ENCODE measurements around the gene BLOC1S4. TPM values are rescaled to one million over a fixed set of nuclear protein-coding genes. Genes with fewer than 3 reads are reported as not detected.
"Not testable (repeated sequence)": the region's sequence is repeated elsewhere in the genome, so short reads cannot be mapped to it uniquely, and the experiment has no call there.

The BLOC1S4 gene
- total RNA-seq, 2 experiments from 2014 or later, result 19.4 to 21.0 TPM

DNA sequence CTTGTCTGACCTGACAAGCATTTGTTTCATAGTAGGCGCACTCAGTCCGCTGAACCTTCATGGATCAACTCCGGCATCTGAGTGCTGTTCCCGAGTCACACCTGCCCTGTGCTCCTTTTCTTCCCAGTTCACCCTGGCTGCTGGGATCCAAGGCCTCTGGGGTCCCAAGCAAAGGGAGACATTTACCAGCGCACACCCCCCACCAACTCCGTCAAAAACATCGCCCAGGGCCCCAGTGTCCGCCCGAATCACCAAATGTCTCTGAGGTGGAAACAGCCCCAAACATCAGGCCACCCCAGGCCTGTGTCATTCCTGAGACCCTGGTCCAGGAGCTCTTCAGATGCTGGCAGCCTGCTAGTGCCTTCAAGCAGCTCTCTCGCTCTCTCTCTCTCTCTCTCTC lies 5.1 kb downstream of the BLOC1S4 start:
- Mint-ChIP-seq H3K4me1 (peaks cover 17% of the 10 kb centered on the region), H3K4me3 (no peak overlapping the region), H3K36me3 (peaks cover 4% of the 10 kb centered on the region), H3K27ac (no peak overlapping the region), H3K9me3 (no peaks in the 10 kb centered on the region), H3K27me3 (no peaks in the 10 kb centered on the region)
- no peak for DNase-seq

DNA sequence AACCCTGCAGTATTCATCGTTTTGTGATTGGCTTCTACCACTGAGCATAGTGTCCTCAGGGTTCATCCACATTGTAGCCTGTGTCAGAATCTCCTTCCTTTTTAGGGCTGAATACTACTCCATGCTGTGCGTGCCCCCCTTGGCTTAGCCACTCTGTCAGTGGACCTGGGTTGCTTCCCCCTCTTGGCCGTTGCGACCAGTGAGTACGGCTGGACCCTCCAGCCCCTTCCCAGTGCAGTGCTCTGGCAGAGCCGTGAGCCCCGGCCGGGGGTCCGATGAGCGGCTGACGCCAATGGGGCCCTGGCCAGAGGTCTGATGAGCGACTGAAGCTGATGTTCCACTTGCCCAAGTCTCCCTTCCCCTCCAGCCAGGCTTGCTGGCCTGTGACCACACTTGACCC lies 6.9 kb downstream of the BLOC1S4 start:
- no peak for DNase-seq
- no peaks in the 10 kb centered on the region for H3K27me3 Mint-ChIP-seq
- H3K9me3 Mint-ChIP-seq, result no peaks in the 10 kb centered on the region
- no peak overlapping the region for H3K4me3 Mint-ChIP-seq
- peaks cover 16% of the 10 kb centered on the region for H3K4me1 Mint-ChIP-seq
- H3K36me3 Mint-ChIP-seq, result peaks cover 4% of the 10 kb centered on the region
- H3K27ac Mint-ChIP-seq, result no peak overlapping the region

DNA sequence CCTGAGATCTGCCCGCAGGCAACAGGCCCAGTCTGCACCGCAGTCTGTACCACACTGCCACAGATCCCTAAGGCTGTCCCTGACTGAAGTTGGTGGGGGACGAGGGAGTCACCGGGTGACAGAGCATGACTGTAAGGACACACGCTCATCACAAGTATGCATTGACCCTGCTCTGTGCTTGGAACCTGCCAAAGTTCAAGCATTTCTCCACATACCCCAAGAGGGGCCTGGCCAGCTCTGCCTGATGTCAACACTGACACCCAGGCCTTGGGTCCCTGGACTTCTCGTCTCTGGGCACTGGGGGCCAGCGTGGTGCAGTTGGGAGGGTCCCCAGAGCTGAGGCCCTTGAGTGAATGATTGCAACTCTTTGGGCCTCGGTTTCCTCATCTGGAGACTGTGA lies 7.9 kb downstream of the BLOC1S4 start:
- Mint-ChIP-seq H3K36me3 (no peaks in the 10 kb centered on the region), H3K4me1 (peaks cover 12% of the 10 kb centered on the region), H3K4me3 (no peak overlapping the region), H3K9me3 (no peaks in the 10 kb centered on the region), H3K27ac (no peak overlapping the region), H3K27me3 (no peaks in the 10 kb centered on the region)
- DNase-seq, result no peak

DNA sequence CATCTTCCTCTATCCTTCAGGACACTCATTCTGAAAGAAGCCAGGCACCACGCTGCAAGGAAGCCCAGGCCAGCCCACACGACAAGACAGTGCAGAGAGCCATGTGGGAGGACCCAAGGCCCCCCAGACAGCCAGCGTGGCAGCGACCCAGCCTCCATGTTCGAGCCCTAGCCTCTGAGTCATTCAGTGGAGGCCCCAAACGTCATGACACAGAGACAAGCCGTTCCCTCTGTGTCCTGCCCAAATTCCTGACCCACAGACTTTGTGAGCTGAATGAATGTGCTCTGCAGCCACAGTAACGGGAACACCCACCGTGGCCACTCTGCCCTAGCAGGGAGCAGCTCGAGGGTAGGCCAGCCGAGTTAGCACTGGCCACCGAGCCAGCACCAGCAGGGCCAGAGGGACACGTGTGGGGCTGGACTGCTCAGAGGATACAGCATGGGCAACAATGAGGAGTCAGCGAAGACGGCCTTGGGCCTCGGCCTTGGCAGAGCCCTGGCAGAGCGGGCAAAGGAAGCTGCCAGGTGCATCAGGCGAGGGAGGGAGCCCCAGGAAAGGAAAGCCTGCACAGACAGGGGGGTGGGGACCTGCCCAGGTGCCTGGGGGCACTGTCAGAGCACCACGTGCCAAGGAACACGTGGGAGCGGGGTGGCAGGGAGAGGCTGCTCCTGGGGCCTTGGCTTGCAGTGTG lies 8.6 kb downstream of the BLOC1S4 start:
- Mint-ChIP-seq H3K36me3 (no peaks in the 10 kb centered on the region), H3K9me3 (no peaks in the 10 kb centered on the region), H3K4me1 (peaks cover 11% of the 10 kb centered on the region), H3K4me3 (no peak overlapping the region), H3K27me3 (no peaks in the 10 kb centered on the region), H3K27ac (no peak overlapping the region)
- no peak for DNase-seq

DNA sequence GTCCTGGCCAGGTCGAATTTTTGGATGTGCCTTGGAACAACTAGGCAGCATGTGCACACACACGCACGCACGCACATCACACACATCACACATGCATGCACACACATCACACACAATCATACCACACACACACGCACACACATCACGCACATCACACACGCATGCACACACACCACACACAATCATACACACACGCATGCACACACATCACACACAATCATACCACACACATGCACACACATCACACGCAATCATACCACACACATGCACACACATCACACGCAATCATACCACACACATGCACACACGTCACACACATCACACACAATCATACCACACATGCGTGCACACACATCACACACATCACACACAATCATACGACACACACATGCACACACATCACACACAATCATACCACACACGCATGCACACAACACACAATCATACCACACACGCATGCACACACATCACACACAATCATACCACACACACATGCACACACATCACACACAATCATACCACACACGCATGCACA lies 9.5 kb downstream of the BLOC1S4 start:
- not testable (repeated sequence) for H3K27me3 Mint-ChIP-seq, H3K4me3 Mint-ChIP-seq, DNase-seq, H3K4me1 Mint-ChIP-seq, H3K9me3 Mint-ChIP-seq, H3K27ac Mint-ChIP-seq, H3K36me3 Mint-ChIP-seq

DNA sequence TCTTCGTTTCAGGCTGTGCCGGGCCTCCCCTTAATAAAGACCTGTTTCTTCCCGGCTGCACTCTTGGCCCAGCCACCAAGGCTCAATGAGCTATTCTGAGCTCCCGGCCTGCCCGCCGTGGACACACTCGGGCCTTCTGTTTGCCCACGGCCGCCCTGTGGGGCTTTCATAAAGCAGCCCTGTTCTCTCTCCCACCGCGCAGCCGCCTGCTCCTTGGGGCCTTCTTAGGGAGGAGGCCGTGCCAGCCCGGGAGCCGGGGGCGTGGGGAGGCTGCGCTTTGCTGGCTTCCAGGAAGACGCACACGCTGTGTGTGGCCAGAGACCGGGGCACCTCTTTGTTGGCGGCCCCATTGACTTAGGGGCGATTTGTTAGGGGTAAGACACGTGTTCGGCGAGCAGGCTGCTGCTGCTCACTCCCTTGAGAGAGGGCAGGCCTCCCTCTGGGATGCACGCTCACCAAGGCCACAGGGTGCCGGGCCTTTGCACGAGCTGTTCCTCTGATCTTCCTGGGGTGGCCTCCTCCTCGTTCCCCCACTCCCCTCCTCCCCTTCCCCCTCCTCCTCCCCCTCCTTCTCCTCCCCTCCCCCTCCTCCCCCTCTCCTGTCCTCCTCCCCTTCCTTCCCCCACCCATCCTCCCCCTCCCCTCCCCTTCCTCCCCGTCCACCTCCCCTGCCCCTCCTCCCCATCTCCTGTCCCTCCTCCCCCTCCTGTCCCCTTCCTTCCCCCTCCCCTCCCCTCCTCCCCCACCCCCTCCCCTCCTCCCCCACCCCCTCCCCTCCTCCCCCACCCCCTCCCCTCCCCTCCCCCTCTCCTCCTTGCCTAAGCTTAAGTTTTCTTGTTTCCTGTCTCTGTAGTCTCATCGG lies 11.3 kb downstream of the BLOC1S4 start:
- Mint-ChIP-seq H3K27me3 (no peaks in the 10 kb centered on the region), H3K9me3 (no peaks in the 10 kb centered on the region), H3K27ac (no peak overlapping the region), H3K4me3 (no peak overlapping the region), H3K36me3 (no peaks in the 10 kb centered on the region), H3K4me1 (peaks cover 5% of the 10 kb centered on the region)
- no peak for DNase-seq

DNA sequence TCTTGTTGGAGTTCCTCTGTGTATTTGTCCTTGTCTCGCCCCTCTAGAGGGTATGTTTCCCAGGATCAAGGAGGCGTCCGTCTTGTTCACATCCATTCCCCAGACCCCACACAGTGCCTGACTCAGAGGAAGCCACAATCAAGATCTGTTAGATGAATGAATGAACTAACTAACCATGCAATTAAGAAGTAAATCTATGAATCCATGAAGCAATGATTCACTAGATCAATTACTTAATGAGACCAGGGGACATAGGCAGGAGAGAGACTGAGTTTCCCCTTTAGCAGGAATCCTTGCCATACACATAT lies 11.9 kb downstream of the BLOC1S4 start:
- Mint-ChIP-seq H3K36me3 (no peaks in the 10 kb centered on the region), H3K27me3 (no peaks in the 10 kb centered on the region), H3K4me3 (no peak overlapping the region), H3K27ac (no peak overlapping the region), H3K4me1 (peaks cover 5% of the 10 kb centered on the region), H3K9me3 (no peaks in the 10 kb centered on the region)
- no peak for DNase-seq

DNA sequence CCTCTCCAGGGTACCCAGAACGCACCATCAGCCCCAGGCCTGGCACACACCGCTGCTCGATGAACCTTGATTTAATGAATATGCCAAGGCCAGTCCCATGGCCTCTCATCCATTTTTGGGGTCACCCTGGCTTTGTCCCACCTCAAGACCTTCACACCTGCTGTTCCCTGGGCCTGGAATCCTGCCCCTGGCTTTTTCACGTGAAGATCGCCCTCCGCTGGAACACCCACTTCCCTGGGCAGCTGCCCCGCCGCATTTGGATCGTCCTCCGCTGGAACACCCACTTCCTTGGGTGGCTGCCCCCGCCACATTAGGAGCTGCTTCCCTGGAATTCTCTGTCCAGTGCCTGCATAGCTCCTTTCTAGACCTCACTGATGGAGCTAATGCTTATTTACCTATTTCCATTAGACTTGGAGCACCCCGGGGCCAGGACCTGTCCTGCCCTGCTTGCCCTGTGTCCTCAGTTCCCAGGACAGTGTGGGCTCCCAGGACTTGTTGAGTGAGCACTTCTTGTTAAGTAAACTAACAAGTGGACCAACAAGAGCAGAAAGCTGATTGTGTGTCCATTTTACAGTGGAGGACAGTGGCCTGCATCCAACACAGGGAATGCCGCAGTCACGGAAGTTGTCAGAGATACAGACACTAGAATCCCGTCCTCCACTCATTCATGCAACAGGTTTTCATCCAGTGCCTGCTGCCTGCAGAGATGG lies 12.5 kb downstream of the BLOC1S4 start:
- DNase-seq, result no peak
- no peak overlapping the region for H3K27ac Mint-ChIP-seq
- peaks cover 5% of the 10 kb centered on the region for H3K4me1 Mint-ChIP-seq
- H3K4me3 Mint-ChIP-seq, result no peak overlapping the region
- H3K27me3 Mint-ChIP-seq, result no peaks in the 10 kb centered on the region
- H3K9me3 Mint-ChIP-seq, result no peaks in the 10 kb centered on the region
- H3K36me3 Mint-ChIP-seq, result no peaks in the 10 kb centered on the region

DNA sequence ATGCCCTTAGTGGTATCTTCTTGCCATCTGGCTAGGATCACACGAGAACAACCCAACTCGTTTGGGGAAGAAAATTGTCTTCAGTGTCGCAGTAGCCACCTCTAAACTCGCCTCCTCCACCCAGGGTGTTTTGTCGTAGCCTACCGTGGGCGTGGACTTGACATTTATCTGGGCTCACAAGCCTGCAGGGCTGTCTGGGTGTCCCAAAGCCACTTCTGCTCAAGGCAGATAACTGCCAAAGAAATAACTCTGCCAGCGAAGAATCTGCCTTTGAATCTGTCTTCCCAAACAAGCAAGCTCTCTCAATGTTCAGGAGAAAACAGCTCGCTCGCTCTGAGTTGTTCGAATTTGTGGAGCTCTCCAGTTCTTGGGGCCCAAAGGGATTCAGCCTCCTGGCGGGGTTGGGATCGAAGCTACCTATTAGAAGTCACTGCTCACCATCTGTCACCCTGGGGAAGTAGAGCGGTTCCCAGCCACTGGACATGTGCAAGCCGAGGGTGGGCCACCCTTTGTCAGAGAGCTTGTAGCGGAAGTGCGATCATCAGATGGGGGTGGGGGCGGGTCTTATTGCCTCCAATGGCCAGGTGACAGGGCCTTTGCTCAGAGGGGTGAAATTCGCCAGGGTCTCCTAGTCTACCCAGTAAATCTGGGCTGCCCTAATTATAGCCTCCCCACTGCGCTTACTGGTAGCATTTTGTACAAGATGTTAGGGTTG lies 14.8 kb downstream of the BLOC1S4 start:
- DNase-seq, result no peak
- Mint-ChIP-seq H3K27me3 (no peaks in the 10 kb centered on the region), H3K4me1 (peaks cover 5% of the 10 kb centered on the region), H3K9me3 (no peaks in the 10 kb centered on the region), H3K27ac (no peak overlapping the region), H3K4me3 (no peak overlapping the region), H3K36me3 (no peaks in the 10 kb centered on the region)

DNA sequence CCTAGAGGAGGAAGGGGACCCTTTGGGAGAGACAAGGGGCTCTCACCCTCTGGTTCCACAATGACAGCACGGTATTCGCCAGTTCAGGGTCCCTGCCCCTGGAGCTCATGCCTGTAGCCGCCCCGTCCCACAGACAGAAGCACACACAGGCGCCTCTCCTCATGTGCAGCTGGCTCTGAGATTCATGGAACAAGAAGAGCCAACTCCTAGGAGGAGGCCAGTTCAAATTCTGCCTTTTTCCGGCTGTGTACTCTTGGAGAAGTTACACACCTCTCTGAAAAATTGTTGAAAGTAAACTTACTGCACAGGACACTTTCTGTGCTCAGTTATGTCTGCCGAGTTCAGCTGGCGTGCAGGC lies 15.3 kb downstream of the BLOC1S4 start:
- H3K9me3 Mint-ChIP-seq, result no peaks in the 10 kb centered on the region
- H3K4me3 Mint-ChIP-seq, result no peak overlapping the region
- H3K27ac Mint-ChIP-seq, result no peak overlapping the region
- no peaks in the 10 kb centered on the region for H3K36me3 Mint-ChIP-seq
- no peak for DNase-seq
- peaks cover 5% of the 10 kb centered on the region for H3K4me1 Mint-ChIP-seq
- no peaks in the 10 kb centered on the region for H3K27me3 Mint-ChIP-seq

DNA sequence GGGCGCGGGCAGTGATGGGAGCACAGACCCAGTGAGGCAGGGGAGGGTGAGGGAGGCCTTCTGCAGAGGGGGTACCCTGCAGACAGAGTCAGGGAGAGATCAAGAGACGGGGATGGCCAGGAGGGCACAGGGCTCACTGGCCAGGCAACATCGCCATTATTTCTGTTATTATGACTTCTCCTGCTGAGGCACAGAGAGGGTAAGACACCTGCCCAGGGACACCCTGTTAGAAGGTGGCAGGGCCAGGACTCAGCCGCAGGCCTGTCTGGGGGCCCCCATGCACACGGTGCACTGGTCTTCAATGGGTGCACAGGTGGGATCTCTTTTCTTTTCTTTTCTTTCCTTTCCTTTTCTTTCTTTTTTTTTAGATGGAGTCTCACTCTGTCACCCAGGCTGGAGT lies 15.8 kb downstream of the BLOC1S4 start:
- no peak overlapping the region for H3K4me3 Mint-ChIP-seq
- peaks cover 5% of the 10 kb centered on the region for H3K4me1 Mint-ChIP-seq
- no peaks in the 10 kb centered on the region for H3K36me3 Mint-ChIP-seq
- no peak overlapping the region for H3K27ac Mint-ChIP-seq
- no peaks in the 10 kb centered on the region for H3K27me3 Mint-ChIP-seq
- H3K9me3 Mint-ChIP-seq, result no peaks in the 10 kb centered on the region
- DNase-seq, result no peak

DNA sequence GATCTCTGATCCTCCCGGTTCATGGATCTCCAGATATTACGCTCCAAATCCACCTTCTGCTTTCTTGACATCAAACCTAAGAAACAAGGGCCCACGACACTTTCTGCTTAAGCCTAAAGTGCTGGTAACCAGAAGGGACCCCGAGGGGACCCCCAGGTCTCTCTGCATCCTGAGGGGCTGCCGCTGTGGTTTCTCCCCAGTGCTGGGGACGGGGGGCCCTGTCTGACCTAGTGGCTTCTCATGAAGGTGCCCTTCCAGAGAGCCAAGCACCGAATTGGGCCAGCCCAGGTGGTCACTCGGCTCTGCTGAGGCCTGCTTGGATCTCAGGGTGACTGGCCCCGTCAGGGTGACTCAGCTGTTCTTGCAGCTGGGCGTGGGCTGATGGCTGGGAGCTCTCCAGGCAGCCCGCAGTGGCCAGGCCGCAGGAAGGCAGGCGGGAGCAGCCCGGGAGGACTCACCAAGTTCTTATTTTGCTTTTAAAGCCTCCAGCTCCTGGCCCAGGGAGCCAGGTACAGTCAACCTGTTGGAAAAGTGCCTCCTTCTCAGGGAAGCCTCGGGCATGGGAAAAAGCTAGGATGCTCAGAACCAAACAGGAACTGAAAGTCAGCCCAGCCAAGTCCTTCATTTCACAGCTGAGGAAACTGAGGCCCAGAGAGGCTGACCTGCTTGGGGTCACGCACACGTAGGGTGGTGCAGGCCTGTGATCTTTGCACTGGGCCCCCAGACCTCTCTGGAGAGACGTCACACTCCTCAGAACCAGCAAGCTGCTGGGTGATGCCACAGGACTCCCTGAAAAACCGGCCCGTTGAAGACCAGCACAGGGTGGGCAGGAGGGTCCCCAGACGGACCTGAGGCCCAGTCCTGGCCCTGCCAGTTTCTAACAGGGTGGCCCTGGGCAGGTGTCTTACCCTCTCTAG lies 16.7 kb downstream of the BLOC1S4 start:
- H3K4me1 Mint-ChIP-seq, result peaks cover 5% of the 10 kb centered on the region
- no peak overlapping the region for H3K27ac Mint-ChIP-seq
- H3K36me3 Mint-ChIP-seq, result no peaks in the 10 kb centered on the region
- no peaks in the 10 kb centered on the region for H3K9me3 Mint-ChIP-seq
- H3K27me3 Mint-ChIP-seq, result no peaks in the 10 kb centered on the region
- no peak overlapping the region for H3K4me3 Mint-ChIP-seq
- DNase-seq, result no peak

DNA sequence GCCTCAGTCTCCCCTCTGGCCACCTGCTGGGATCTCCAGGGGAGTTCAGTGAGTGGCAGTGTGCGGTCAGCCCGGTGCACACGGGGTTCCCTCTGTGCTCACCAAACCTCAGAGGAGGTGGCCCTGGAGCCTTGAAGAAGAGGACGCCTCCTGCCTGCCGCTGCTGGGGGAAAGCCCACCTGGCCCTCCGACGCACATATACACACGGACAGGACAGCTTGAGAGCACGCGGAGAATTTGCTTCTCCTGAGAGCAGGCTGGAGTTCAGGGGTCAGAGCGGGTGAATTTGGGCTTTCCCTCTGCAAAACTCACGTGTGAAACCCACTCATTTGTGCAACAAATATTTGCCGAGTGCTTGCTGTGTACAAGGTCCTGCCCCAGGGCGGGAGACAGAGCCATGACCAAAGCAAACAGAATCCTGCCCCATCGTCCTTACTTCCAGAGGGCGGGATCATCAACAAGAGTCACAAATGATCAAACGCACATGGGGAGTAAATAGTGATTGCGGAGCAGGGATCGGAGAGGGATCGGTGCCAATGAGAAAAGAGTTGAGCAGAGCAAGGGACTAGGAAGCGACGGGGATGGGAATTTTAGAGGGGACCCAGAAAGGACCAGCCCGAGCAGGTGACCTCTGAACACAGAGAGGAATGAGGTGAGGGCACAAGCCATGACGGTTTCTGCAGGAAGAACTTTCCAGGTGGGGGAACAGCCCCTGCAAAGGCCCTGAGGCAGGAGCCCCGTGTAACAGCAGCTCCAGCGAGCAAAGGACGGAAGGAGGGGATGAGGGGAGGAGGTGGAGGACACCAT lies 17.6 kb downstream of the BLOC1S4 start:
- no peaks in the 10 kb centered on the region for H3K4me1 Mint-ChIP-seq
- no peaks in the 10 kb centered on the region for H3K9me3 Mint-ChIP-seq
- H3K36me3 Mint-ChIP-seq, result no peaks in the 10 kb centered on the region
- H3K4me3 Mint-ChIP-seq, result no peak overlapping the region
- no peak for DNase-seq
- H3K27me3 Mint-ChIP-seq, result no peaks in the 10 kb centered on the region
- no peak overlapping the region for H3K27ac Mint-ChIP-seq
